K562 (cell line): ENCODE measurements around the gene C2. TPM values are rescaled to one million over a fixed set of nuclear protein-coding genes. Genes with fewer than 3 reads are reported as not detected.

Experiments
- ARID1B ChIP-seq: fragments of 450-650 bp; IDR thresholded peaks from 2 replicates; pipeline ENCODE4 v1.6.1; 2016; ENCODE audit warnings: antibody characterized with exemption, mild to moderate bottlenecking, inconsistent platforms
- ARID2 ChIP-seq: fragments of 450-650 bp; IDR thresholded peaks from 2 replicates; pipeline ENCODE4 v1.6.1; 2017; ENCODE audit warnings: antibody characterized with exemption, mild to moderate bottlenecking
- CC2D1A ChIP-seq: fragments of 450-650 bp; IDR thresholded peaks from 2 replicates; pipeline ENCODE4 v1.6.1; 2017; ENCODE audit warnings: mild to moderate bottlenecking
- CEBPZ ChIP-seq: fragments of 150-350 bp; IDR thresholded peaks from 2 replicates; pipeline ENCODE4 v1.6.1; 2014; ENCODE audit warnings: low read depth, mild to moderate bottlenecking, low read length, borderline replicate concordance
- CGGBP1 ChIP-seq: fragments of 250-450 bp; sonication (Bioruptor Pico); IDR thresholded peaks from 2 replicates; pipeline ENCODE4 v1.9.0; 2021; ENCODE audit warnings: mild to moderate bottlenecking
- HDAC8 ChIP-seq: fragments of 450-650 bp; IDR thresholded peaks from 2 replicates; pipeline ENCODE4 v1.6.1; 2016; ENCODE audit warnings: mild to moderate bottlenecking, missing genetic modification characterization, moderate library complexity, missing compliant biosample characterization
- PATZ1 ChIP-seq: fragments of 250-450 bp; sonication (Bioruptor Pico); IDR thresholded peaks from 2 replicates; pipeline ENCODE4 v1.5.0; 2020; ENCODE audit warnings: mild to moderate bottlenecking, borderline replicate concordance
- RBBP5 ChIP-seq: fragments of 200-600 bp; sonication (generic); IDR thresholded peaks from 2 replicates; pipeline ENCODE4 v1.6.1; 2012; ENCODE audit warnings: borderline replicate concordance, mild to moderate bottlenecking, low read length, control low read depth, inconsistent platforms; ENCODE audit not compliant: insufficient read depth, poor library complexity, severe bottlenecking
- TAF15 ChIP-seq: fragments of 200-400 bp; formaldehyde crosslinking; IDR thresholded peaks from 2 replicates; pipeline ENCODE4 v1.6.1; 2017; ENCODE audit warnings: mild to moderate bottlenecking, low read depth, low read length, moderate library complexity
- ZNF124 ChIP-seq: sonication (generic); formaldehyde crosslinking; IDR thresholded peaks from 2 replicates; pipeline ENCODE4 v1.8.1; 2022; ENCODE audit warnings: missing genetic modification reagents
- ZNF212 ChIP-seq: fragments of 450-650 bp; formaldehyde crosslinking; IDR thresholded peaks from 2 replicates; pipeline ENCODE4 v1.4.0; 2020; ENCODE audit warnings: mild to moderate bottlenecking
- ZNF24 ChIP-seq: fragments of 450-650 bp; IDR thresholded peaks from 2 replicates; pipeline ENCODE4 v1.6.1; 2016
- ZNF444 ChIP-seq: fragments of 250-450 bp; sonication (Bioruptor Pico); IDR thresholded peaks from 2 replicates; pipeline ENCODE4 v1.4.0; 2020; ENCODE audit warnings: mild to moderate bottlenecking, moderate library complexity
- ZNF57 ChIP-seq: fragments of 450-650 bp; formaldehyde crosslinking; IDR thresholded peaks from 2 replicates; pipeline ENCODE4 v1.4.0; 2020; ENCODE audit warnings: mild to moderate bottlenecking, moderate library complexity
- ZNF668 ChIP-seq: fragments of 250-450 bp; sonication (Bioruptor Pico); IDR thresholded peaks from 2 replicates; pipeline ENCODE4 v1.8.0; 2022; ENCODE audit warnings: mild to moderate bottlenecking, inconsistent platforms
- polyA plus RNA-seq, 8 experiments: library from polyadenylated mRNA; depleted of rRNA in 4 of 8; stranded (reverse) in 5 of 8; unstranded in 3 of 8; fragments of >200 nt; fragmentation: Nextera tagmentation in 2 of 8; fragmentation: Illumina TruSeq in 1 of 8; extraction: Ambion mirVana in 2 of 8; extraction: Trizol in 1 of 8; gene quantifications; 2 replicates each; pipeline versions ENCODE4 v1.2.1 to v1.2.3, GENCODE V29; 2011 to 2014; ENCODE audit warnings: inconsistent platforms in 1 of 8, missing spikeins in 1 of 8
- total RNA-seq, 7 experiments: library from RNA; depleted of rRNA in 6 of 7; stranded (reverse); fragments of >200 nt in 6 of 7; fragmentation: Illumina TruSeq in 2 of 7; extraction: Trizol in 2 of 7; gene quantifications; 2 replicates each; pipeline versions ENCODE4 v1.2.1 to v1.2.3, GENCODE V29; 2011 to 2021; ENCODE audit warnings: low replicate concordance in 1 of 7
- TF ChIP-seq, protein P1 (sequence below): sonication (generic); formaldehyde crosslinking; IDR thresholded peaks from 2 replicates; pipeline ENCODE4 v1.8.0; 2022; ENCODE audit warnings: mild to moderate bottlenecking, missing genetic modification reagents
- TF ChIP-seq, protein P2 (sequence below): fragments of 250-450 bp; sonication (Bioruptor Pico); IDR thresholded peaks from 2 replicates; pipeline ENCODE4 v1.6.1; 2021; ENCODE audit warnings: mild to moderate bottlenecking

Gene C2
- total and polyA plus RNA-seq, 9 of the 15 experiments (the other 6 are each of a cell fraction or from before 2014, with no cell fraction given): 0.05 to 1.1 (median 0.39) TPM; not detected in 1

GRCh38 chr6:31971993-31972708 is 44.6 kb downstream of the C2 start, which contains the start of gene DXO (continued):
- TF ChIP-seq PATZ1 (CRISPR knock-in tag): peak; percentile 89
- TF ChIP-seq ARID2: no peak
- TF ChIP-seq ARID1B: peak; percentile 54
- peak; percentile 48; the same call in 1 of the 2 replicates for TF ChIP-seq ZNF24
- no peak for TF ChIP-seq TAF15
- TF ChIP-seq ZNF212 (CRISPR knock-in tag): no peak; the same call in 1 of the 2 replicates
- no peak for TF ChIP-seq ZNF57 (CRISPR knock-in tag)
- TF ChIP-seq CGGBP1 (CRISPR knock-in tag): no peak
- TF ChIP-seq CEBPZ: no peak
- TF ChIP-seq, protein P1, sequence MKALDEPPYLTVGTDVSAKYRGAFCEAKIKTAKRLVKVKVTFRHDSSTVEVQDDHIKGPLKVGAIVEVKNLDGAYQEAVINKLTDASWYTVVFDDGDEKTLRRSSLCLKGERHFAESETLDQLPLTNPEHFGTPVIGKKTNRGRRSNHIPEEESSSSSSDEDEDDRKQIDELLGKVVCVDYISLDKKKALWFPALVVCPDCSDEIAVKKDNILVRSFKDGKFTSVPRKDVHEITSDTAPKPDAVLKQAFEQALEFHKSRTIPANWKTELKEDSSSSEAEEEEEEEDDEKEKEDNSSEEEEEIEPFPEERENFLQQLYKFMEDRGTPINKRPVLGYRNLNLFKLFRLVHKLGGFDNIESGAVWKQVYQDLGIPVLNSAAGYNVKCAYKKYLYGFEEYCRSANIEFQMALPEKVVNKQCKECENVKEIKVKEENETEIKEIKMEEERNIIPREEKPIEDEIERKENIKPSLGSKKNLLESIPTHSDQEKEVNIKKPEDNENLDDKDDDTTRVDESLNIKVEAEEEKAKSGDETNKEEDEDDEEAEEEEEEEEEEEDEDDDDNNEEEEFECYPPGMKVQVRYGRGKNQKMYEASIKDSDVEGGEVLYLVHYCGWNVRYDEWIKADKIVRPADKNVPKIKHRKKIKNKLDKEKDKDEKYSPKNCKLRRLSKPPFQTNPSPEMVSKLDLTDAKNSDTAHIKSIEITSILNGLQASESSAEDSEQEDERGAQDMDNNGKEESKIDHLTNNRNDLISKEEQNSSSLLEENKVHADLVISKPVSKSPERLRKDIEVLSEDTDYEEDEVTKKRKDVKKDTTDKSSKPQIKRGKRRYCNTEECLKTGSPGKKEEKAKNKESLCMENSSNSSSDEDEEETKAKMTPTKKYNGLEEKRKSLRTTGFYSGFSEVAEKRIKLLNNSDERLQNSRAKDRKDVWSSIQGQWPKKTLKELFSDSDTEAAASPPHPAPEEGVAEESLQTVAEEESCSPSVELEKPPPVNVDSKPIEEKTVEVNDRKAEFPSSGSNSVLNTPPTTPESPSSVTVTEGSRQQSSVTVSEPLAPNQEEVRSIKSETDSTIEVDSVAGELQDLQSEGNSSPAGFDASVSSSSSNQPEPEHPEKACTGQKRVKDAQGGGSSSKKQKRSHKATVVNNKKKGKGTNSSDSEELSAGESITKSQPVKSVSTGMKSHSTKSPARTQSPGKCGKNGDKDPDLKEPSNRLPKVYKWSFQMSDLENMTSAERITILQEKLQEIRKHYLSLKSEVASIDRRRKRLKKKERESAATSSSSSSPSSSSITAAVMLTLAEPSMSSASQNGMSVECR (CRISPR knock-in tag): peak; percentile 99
- TF ChIP-seq RBBP5: peak; percentile 100
- TF ChIP-seq, protein P2, sequence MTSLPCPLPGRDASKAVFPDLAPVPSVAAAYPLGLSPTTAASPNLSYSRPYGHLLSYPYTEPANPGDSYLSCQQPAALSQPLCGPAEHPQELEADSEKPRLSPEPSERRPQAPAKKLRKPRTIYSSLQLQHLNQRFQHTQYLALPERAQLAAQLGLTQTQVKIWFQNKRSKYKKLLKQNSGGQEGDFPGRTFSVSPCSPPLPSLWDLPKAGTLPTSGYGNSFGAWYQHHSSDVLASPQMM: no peak
- TF ChIP-seq ZNF124 (CRISPR knock-in tag): no peak
- peak; percentile 22; the same call in 1 of the 2 replicates for TF ChIP-seq CC2D1A
- no peak for TF ChIP-seq ZNF444 (CRISPR knock-in tag)
- 0 out of 2 replicates have a peak, but pooled peaks have one; percentile 65 for TF ChIP-seq ZNF668
- no peak for TF ChIP-seq HDAC8 (tag)
